Measurements from ENCODE around the gene TBC1D19. TPM values are rescaled to one million over a fixed set of nuclear protein-coding genes. Genes with fewer than 3 reads are reported as not detected.
"Not testable (repeated sequence)": the region's sequence is repeated elsewhere in the genome, so short reads cannot be mapped to it uniquely, and the experiment has no call there.

Gene TBC1D19
- polyA plus RNA-seq, 1 experiment: 37.0 TPM

GRCh38 chr4:26660261-26660660 lies 76.4 kb downstream of the TBC1D19 start:
- no peaks in the 10 kb centered on the region for H3K27me3 ChIP-seq (ENCODE audit: control insufficient read depth, insufficient read depth, low read length)
- no peak for DNase-seq (ENCODE audit: low read depth, low spot score)
- no peak overlapping the region for H3K27ac ChIP-seq (ENCODE audit: low read depth, low read length)
- TF ChIP-seq CTCF (IDR thresholded peaks at IDR 0.05; ENCODE audit: low read depth, low read length): no peak
- no peak overlapping the region for H3K4me3 ChIP-seq (ENCODE audit: low read depth, low read length)
- CTCF ChIA-PET: no interaction called here
- H3K9me3 ChIP-seq (ENCODE audit: control insufficient read depth, insufficient read depth, low read length): peaks cover 5% of the 10 kb centered on the region; the same call in 1 of the 2 replicates
- POLR2A ChIA-PET: no interaction called here

- no peak for TF ChIP-seq CTCF (IDR thresholded peaks at IDR 0.05; ENCODE audit: low read depth, low read length)
- Histone ChIP-seq H3K27ac (ENCODE audit: low read depth, low read length) (no peak overlapping the region), H3K4me3 (ENCODE audit: low read depth, low read length) (no peak overlapping the region), H3K27me3 (ENCODE audit: control insufficient read depth, insufficient read depth, low read length) (no peaks in the 10 kb centered on the region), H3K9me3 (ENCODE audit: control insufficient read depth, insufficient read depth, low read length) (no peaks in the 10 kb centered on the region)
- CTCF ChIA-PET: interaction anchor here (0.6 kb wide), 1 partner anchor 239 kb away, joined by 3 read pairs; no protein-coding TSS in a partner anchor
- POLR2A ChIA-PET: no interaction called here
- no peak for DNase-seq (ENCODE audit: low read depth, low spot score)
Measured at GRCh38 chr4:26663888-26664287, 80.0 kb downstream of the TBC1D19 start.

- POLR2A ChIA-PET: no interaction called here
- Histone ChIP-seq H3K9me3 (ENCODE audit: control insufficient read depth, insufficient read depth, low read length) (no peaks in the 10 kb centered on the region), H3K27ac (ENCODE audit: low read depth, low read length) (no peak overlapping the region), H3K4me3 (ENCODE audit: low read depth, low read length) (no peak overlapping the region), H3K27me3 (ENCODE audit: control insufficient read depth, insufficient read depth, low read length) (no peaks in the 10 kb centered on the region)
- CTCF ChIA-PET: no interaction called here
- no peak for TF ChIP-seq CTCF (IDR thresholded peaks at IDR 0.05; ENCODE audit: low read depth, low read length)
- DNase-seq (ENCODE audit: low read depth, low spot score): no peak
Measured at GRCh38 chr4:26670903-26671537, 87.1 kb downstream of the TBC1D19 start.

GRCh38 chr4:26679040-26679695 lies 95.3 kb downstream of the TBC1D19 start:
- H3K4me3 ChIP-seq (ENCODE audit: low read depth, low read length); H3K27me3 ChIP-seq (ENCODE audit: control insufficient read depth, insufficient read depth, low read length); DNase-seq (ENCODE audit: low read depth, low spot score); CTCF ChIA-PET; POLR2A ChIA-PET; H3K27ac ChIP-seq (ENCODE audit: low read depth, low read length); H3K9me3 ChIP-seq (ENCODE audit: control insufficient read depth, insufficient read depth, low read length): not testable (repeated sequence)

GRCh38 chr4:26682436-26682835 lies 98.6 kb downstream of the TBC1D19 start:
- TF ChIP-seq CTCF (IDR thresholded peaks at IDR 0.05; ENCODE audit: low read depth, low read length): no peak
- H3K27ac ChIP-seq (ENCODE audit: low read depth, low read length): no peak overlapping the region
- H3K4me3 ChIP-seq (ENCODE audit: low read depth, low read length): no peak overlapping the region
- CTCF ChIA-PET: no interaction called here
- POLR2A ChIA-PET: no interaction called here
- no peak for DNase-seq (ENCODE audit: low read depth, low spot score)
- no peaks in the 10 kb centered on the region for H3K27me3 ChIP-seq (ENCODE audit: control insufficient read depth, insufficient read depth, low read length)
- H3K9me3 ChIP-seq (ENCODE audit: control insufficient read depth, insufficient read depth, low read length): peaks cover 9% of the 10 kb centered on the region
